Fibroblast of the aortic adventitia (primary cell): ENCODE measurements around the gene IFT81. TPM values are rescaled to one million over a fixed set of nuclear protein-coding genes. Genes with fewer than 3 reads are reported as not detected.

Experiments used
- DNase-seq: peaks from one replicate; pipeline ENCODE4 v3.0.0-alpha.2; 2010; ENCODE audit warnings: low read depth
- H3K4me3 ChIP-seq: 2 replicates; pipeline ENCODE4 v1.5.1; 2011; ENCODE audit warnings: low read depth, mild to moderate bottlenecking, control low read depth, low read length, moderate library complexity
- total RNA-seq: library from RNA; depleted of rRNA; stranded (reverse); fragments of >200 nt; gene quantifications from 2 replicates; pipeline ENCODE4 v1.2.3, GENCODE V29; 2012; ENCODE audit warnings: low replicate concordance
- TF ChIP-seq, protein P1 (sequence below): IDR thresholded peaks from 2 replicates; pipeline ENCODE4 v1.5.1; 2011; ENCODE audit warnings: mild to moderate bottlenecking, low read length, control low read depth, inconsistent platforms; ENCODE audit not compliant: insufficient read depth

The IFT81 gene
- total RNA-seq, 1 donor = 20.4 TPM

- H3K4me3 ChIP-seq = no peak overlapping the region
- DNase-seq = no peak
- TF ChIP-seq, protein P1, sequence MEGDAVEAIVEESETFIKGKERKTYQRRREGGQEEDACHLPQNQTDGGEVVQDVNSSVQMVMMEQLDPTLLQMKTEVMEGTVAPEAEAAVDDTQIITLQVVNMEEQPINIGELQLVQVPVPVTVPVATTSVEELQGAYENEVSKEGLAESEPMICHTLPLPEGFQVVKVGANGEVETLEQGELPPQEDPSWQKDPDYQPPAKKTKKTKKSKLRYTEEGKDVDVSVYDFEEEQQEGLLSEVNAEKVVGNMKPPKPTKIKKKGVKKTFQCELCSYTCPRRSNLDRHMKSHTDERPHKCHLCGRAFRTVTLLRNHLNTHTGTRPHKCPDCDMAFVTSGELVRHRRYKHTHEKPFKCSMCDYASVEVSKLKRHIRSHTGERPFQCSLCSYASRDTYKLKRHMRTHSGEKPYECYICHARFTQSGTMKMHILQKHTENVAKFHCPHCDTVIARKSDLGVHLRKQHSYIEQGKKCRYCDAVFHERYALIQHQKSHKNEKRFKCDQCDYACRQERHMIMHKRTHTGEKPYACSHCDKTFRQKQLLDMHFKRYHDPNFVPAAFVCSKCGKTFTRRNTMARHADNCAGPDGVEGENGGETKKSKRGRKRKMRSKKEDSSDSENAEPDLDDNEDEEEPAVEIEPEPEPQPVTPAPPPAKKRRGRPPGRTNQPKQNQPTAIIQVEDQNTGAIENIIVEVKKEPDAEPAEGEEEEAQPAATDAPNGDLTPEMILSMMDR = no peak
These were observed 138.6 kb downstream of the IFT81 start for GRCh38 chr12:110262442-110263388.

- TF ChIP-seq, protein P1 = no peak
- no peak for DNase-seq
- H3K4me3 ChIP-seq = no peak overlapping the region
These were observed 142.3 kb downstream of the IFT81 start for GRCh38 chr12:110266381-110266960.

DNA sequence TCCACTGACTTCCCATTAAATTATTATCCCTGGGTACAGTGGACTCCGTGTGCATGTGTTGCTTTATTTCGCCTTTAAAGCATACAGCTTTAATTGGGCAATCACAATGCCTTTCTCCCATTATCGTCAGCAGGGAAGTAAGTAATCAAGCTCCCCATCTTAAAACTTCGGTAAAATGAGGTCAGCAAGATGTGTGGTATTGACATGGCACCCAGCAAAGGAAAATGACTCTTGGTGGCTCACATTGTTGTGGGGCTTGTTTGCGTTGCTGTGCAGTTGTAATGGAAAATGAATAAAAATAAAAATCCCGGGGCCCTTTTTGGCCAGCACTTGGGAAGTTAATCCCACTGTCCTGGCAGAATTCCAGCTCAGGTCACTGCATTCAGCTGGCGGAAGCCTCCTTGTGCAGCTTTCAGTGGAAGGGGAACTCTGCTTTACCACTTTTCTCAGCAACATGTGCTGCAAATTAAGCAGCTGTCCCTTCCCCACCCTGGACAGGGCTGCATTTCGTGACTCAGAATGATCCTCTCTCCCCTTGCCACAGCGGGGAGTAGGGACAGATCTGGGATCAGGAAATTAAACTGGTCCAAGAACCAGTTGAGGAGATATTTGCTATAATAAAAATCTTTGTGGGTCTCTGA is 142.9 kb downstream of the IFT81 start:
- H3K4me3 ChIP-seq = no peak overlapping the region
- DNase-seq = peak; percentile 72

More for the DNA sequence above, 142.9 kb downstream of the IFT81 start:
- TF ChIP-seq, protein P1 = no peak

Other genes starting within 250 kb of the IFT81 start
- 15.8 and 55.1 TPM in 2 replicates for gene GLTP, start 243.8 kb upstream of the IFT81 start, total RNA-seq
- gene TCHP, start 224.1 kb upstream of the IFT81 start, total RNA-seq = 8.4 and 11.5 TPM in 2 replicates
- gene GIT2, start 128.0 kb upstream of the IFT81 start, total RNA-seq = 23.6 and 50.8 TPM in 2 replicates
- 66.6 and 91.5 TPM in 2 replicates for gene ANKRD13A, start 124.9 kb upstream of the IFT81 start, total RNA-seq
- gene C12orf76, start 75.8 kb upstream of the IFT81 start, total RNA-seq = 10.3 and 11.9 TPM in 2 replicates
- 99.7 and 139 TPM in 2 replicates for gene ATP2A2, start 156.9 kb downstream of the IFT81 start, total RNA-seq